Calu3 (cell line): ENCODE results near the gene MDM1. TPM values are rescaled to one million over a fixed set of nuclear protein-coding genes. Genes with fewer than 3 reads are reported as not detected.

Source experiments
- BruUV-seq: library from RNA; stranded (reverse); fragments of 400-500 nt; replicated peaks from 2 replicates; lab custom pipeline; 2021; lab: Mats Ljungman, UMichigan
- CTCF ChIA-PET: fragments of 300-600 bp; sonication (Branson Sonifier 250); formaldehyde crosslinking; loops from one replicate; lab custom pipeline; 2022; ENCODE audit warnings: antibody characterized with exemption; lab: Charles Lee
- DNase-seq: peaks from one replicate; pipeline ENCODE4 v3.0.0; 2022
- H3K27ac Mint-ChIP-seq: one replicate; pipeline ENCODE4 v1.8.0; 2022; ENCODE audit warnings: mixed read lengths; ENCODE audit not compliant: unreplicated experiment
- H3K27me3 Mint-ChIP-seq: one replicate; pipeline ENCODE4 v1.8.0; 2022; ENCODE audit warnings: mixed read lengths; ENCODE audit not compliant: unreplicated experiment
- H3K36me3 Mint-ChIP-seq: one replicate; pipeline ENCODE4 v1.8.0; 2022; ENCODE audit warnings: mild to moderate bottlenecking, moderate library complexity, mixed read lengths; ENCODE audit not compliant: insufficient read depth, unreplicated experiment
- H3K4me1 Mint-ChIP-seq: one replicate; pipeline ENCODE4 v1.8.0; 2022; ENCODE audit warnings: mild to moderate bottlenecking, low read depth, mixed read lengths; ENCODE audit not compliant: unreplicated experiment
- H3K4me3 Mint-ChIP-seq: one replicate; pipeline ENCODE4 v1.8.0; 2022; ENCODE audit warnings: mild to moderate bottlenecking, low read depth, moderate library complexity, mixed read lengths; ENCODE audit not compliant: unreplicated experiment
- H3K9me3 Mint-ChIP-seq: one replicate; pipeline ENCODE4 v1.8.0; 2022; ENCODE audit warnings: low read depth, mixed read lengths; ENCODE audit not compliant: unreplicated experiment
- intact Hi-C: fragments of 100-400 bp; cut with micrococcal nuclease; formaldehyde crosslinking; loops from one replicate; pipeline ENCODE4 v1.10.0; 2022; ENCODE audit not compliant: unreplicated experiment
- total RNA-seq: library from RNA; stranded (reverse); gene quantifications from 2 replicates; pipeline ENCODE4 v1.2.3, GENCODE V29; 2022
- TF ChIP-seq, protein P1 (sequence below): fragments of 200-600 bp; IDR thresholded peaks from one replicate; pipeline ENCODE4 v1.8.0; 2022; ENCODE audit warnings: antibody characterized with exemption; ENCODE audit not compliant: unreplicated experiment

The MDM1 gene
- total RNA-seq, 1 experiment from 2014 or later, result 22.7 TPM

DNA sequence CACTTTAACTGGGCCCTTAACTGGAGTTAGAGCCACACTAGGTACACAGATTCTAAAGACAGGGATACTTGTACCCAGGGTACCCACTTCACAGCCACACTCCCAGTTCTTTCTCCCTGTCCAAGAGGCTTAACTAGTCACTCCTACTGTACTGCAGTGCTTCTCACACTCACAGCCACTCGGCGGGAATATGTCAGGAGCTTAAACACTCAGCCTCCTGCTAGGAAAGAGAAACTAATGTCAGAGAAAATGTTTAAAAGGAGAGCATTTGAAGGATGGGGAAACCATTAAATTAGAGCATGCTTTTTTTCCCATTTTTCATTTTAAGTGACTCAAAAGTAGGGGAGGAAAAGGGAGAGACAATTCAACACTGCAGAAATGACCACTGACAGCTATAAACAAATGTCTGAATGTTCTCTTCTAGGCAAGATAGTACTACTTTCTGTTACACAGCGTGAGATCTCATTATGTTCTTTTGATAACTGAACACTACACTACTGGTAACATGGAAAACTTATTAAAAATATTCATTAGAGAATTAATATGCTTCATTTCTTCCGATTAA, 22.9 kb upstream of the MDM1 start:
- intact Hi-C loops, result loop anchor here (5.0 to 10.0 kb wide), 2 partner anchors 317 to 370 kb away; no protein-coding TSS in a partner anchor

DNA sequence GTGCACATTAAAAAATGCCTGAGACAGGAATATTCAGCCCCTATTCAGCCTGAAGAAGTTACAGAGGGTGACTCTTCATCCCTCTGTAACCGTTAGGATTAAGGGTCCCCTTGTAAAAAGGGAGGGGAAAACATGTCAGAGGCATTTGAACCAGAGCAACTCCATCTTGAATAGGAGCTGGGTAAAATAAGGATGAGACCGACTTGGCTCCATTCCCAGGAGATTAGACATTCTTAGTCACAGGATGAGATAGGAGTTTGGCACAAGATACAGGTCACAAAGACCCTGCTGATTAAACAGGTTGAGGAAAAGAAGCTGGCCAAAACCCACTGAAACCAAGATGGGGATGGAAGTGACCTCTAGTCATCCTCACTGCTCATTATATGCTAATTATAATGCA, 19.9 kb upstream of the MDM1 start:
- Mint-ChIP-seq H3K36me3 (no peaks in the 10 kb centered on the region), H3K4me3 (no peak overlapping the region), H3K9me3 (no peaks in the 10 kb centered on the region), H3K27ac (no peak overlapping the region), H3K4me1 (no peaks in the 10 kb centered on the region), H3K27me3 (peaks cover 65% of the 10 kb centered on the region)
- no TSS peak for BruUV-seq
- intact Hi-C loops, result loop anchor here (10.0 kb wide), 1 partner anchor 373 kb away; no protein-coding TSS in a partner anchor
- TF ChIP-seq, protein P1, sequence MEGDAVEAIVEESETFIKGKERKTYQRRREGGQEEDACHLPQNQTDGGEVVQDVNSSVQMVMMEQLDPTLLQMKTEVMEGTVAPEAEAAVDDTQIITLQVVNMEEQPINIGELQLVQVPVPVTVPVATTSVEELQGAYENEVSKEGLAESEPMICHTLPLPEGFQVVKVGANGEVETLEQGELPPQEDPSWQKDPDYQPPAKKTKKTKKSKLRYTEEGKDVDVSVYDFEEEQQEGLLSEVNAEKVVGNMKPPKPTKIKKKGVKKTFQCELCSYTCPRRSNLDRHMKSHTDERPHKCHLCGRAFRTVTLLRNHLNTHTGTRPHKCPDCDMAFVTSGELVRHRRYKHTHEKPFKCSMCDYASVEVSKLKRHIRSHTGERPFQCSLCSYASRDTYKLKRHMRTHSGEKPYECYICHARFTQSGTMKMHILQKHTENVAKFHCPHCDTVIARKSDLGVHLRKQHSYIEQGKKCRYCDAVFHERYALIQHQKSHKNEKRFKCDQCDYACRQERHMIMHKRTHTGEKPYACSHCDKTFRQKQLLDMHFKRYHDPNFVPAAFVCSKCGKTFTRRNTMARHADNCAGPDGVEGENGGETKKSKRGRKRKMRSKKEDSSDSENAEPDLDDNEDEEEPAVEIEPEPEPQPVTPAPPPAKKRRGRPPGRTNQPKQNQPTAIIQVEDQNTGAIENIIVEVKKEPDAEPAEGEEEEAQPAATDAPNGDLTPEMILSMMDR, result no peak
- no peak for DNase-seq
- CTCF ChIA-PET, result no interaction called here

More for the DNA sequence above, 22.9 kb upstream of the MDM1 start:
- H3K4me3 Mint-ChIP-seq, result no peak overlapping the region
- TF ChIP-seq, protein P1, result no peak
- no TSS peak for BruUV-seq
- no peaks in the 10 kb centered on the region for H3K4me1 Mint-ChIP-seq
- H3K27ac Mint-ChIP-seq, result no peak overlapping the region
- no peaks in the 10 kb centered on the region for H3K9me3 Mint-ChIP-seq
- CTCF ChIA-PET, result no interaction called here
- no peak for DNase-seq
- peaks cover 53% of the 10 kb centered on the region for H3K27me3 Mint-ChIP-seq
- H3K36me3 Mint-ChIP-seq, result no peaks in the 10 kb centered on the region

- no peaks in the 10 kb centered on the region for H3K36me3 Mint-ChIP-seq
- H3K4me3 Mint-ChIP-seq, result no peak overlapping the region
- DNase-seq, result no peak
- no peaks in the 10 kb centered on the region for H3K4me1 Mint-ChIP-seq
- CTCF ChIA-PET, result no interaction called here
- BruUV-seq, result no TSS peak
- intact Hi-C loops, result loop anchor here (10.0 kb wide), 1 partner anchor 374 kb away; no protein-coding TSS in a partner anchor
- no peak overlapping the region for H3K27ac Mint-ChIP-seq
- TF ChIP-seq, protein P1, result no peak
- peaks cover 70% of the 10 kb centered on the region for H3K27me3 Mint-ChIP-seq
- no peaks in the 10 kb centered on the region for H3K9me3 Mint-ChIP-seq
Measured at GRCh38 chr12:68350753-68351152, 18.6 kb upstream of the MDM1 start.

DNA sequence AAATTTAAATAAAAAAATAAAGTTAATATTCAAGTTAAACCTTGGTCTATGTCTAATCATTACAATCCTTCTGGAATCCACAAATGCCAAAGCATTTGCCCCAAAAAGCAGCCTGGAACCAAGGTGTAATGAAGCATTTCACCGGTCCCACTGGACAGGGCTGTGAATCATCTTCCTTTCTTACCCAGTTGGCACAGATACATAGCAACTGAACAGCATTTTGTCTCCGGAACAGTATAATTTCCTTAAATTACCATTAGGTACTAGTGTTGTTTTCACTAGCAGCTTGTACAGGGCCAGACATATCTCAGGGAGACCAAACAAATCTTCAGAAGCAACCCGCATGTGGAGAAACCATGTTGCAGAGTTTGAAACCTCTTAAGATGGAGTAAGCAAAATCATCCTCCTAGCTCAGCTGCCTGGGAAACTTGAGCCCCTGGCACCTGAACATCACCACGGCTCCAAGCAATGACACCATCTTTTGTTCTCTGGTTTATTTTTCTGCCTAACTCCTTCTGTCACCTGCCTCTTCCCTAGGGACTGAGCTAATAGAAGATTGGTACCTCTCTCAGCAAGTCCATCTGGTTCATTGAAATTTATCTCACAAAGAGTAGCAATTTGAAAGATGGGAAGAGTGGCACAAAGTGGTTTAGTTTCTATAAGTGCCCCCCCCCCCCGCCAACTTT, 17.9 kb upstream of the MDM1 start:
- intact Hi-C loops, result loop anchor here (10.0 kb wide), 1 partner anchor 375 kb away; no protein-coding TSS in a partner anchor
- no peaks in the 10 kb centered on the region for H3K4me1 Mint-ChIP-seq
- no TSS peak for BruUV-seq
- no peak for DNase-seq
- no peaks in the 10 kb centered on the region for H3K9me3 Mint-ChIP-seq
- no peak overlapping the region for H3K27ac Mint-ChIP-seq
- H3K36me3 Mint-ChIP-seq, result no peaks in the 10 kb centered on the region
- TF ChIP-seq, protein P1, result no peak
- peaks cover 70% of the 10 kb centered on the region for H3K27me3 Mint-ChIP-seq
- CTCF ChIA-PET, result interaction anchor here (0.8 to 1.1 kb wide), 2 partner anchors 9 to 263 kb away, joined by 3 to 4 read pairs; no protein-coding TSS in a partner anchor
- no peak overlapping the region for H3K4me3 Mint-ChIP-seq
